Nucleus accumbens (tissue), 56 donors: Measurements from ENCODE around the gene POLG.

Experiments
- DNase-seq, 56 donors: peaks; one replicate each; lab custom pipeline; 2025; lab: John Stamatoyannopoulos, UW

The POLG gene

DNA sequence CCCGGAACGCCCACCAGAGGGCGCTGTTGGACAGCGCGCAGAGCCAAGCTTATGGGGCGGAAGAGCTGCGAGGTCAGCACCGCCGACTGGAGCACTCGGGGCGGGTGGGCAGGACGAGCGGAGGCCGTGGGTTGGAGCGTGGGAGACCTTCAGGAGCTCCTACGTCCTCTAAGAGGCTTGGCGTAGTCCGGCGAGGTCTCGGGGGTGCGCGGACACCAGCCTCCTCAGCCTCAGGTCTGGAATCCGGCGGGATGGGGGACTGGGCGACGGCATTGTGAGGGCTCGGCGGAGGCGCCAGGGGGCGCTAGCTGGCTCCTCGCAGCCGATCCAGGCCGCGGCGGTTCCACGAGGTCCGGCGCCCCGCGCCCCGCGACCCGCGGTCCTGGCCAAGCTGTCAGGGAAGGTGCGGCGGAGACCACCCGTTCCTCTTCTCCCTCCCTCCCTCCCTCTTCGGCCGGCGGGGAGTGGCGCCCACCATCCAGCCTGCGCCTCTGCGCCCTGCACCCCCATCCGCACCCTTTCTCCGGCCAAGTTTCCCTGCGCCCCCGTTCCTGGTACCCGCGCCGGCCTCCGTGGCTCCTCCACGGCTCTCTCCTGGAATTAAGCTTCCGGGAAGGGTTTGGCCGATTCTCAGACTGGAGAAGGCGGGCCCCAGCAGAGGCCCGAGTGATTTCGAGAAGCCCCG is 24.3 kb upstream of the POLG start:
- peak in 51 of 56 donors; percentile 31 to 91 (median 77) for DNase-seq

DNA sequence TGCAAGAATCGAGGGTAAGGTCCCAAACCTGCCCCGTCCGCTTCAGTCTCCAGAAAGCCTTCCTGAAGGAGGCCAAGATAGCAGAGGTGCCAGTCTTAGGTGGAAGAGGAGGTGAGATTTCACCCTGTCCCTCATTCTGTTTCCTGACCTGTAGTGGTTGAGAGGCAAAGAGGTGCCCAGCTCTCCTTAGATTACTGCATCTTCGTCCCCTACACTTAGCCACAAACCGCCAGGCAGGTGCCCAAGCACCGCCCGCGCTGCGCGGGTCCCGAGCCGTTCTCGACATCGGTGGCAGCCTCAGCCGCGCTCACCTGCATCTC is 23.8 kb upstream of the POLG start:
- DNase-seq, result no peak

DNA sequence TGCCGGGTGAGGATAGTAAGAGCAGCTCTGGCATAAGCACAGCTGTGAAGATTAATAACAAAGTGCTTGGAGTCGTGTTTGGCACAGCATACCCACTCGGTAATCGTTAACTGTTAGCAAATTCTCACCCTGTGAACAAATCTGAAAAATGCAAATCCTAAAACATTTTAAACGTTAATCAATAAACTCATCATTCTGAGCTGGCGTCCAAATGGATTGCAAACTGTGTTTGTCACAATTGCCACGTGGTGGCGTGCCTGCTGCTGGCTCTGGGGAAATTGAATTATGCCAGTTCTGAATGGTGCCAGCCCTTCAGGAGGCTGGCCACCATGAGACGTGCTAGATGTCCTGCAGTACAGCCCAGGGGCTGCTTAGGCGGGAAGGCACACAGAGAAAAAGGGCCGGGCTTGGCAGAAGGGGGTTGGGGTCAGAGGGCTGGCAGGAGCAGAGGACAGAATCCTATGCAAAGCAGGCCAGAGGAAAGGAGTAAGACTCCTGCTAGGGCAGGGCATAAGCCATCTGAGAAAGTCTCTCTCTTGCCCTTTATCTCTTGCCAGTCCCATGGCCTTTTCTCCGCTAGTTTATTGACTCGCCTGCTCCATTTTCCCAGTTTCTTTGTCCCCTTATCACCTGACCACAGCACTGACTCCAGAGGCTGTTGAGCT is 22.1 kb upstream of the POLG start:
- peak in 22 of 56 donors; percentile 13 to 72 (median 35) for DNase-seq

DNA sequence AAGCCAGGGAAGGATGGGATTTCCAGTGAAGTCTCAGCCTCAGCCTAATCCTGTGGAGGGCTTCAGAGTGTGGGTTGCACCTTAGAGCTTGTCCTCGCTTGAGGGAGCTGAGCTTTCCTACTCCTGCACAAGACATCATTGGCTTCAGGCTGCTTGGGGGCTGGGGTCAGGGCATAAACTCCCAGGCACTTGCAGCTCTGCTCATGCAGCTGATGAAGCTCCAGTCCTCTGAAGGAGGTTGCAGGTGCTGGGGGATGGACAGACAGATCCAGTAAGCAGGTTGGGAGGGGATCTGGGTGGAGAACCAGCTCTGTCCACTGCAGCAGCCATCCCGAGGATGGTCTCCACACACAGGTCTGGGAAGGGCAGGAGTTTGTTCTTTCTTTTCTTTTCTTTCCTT is 19.4 kb upstream of the POLG start:
- DNase-seq, result no peak

DNA sequence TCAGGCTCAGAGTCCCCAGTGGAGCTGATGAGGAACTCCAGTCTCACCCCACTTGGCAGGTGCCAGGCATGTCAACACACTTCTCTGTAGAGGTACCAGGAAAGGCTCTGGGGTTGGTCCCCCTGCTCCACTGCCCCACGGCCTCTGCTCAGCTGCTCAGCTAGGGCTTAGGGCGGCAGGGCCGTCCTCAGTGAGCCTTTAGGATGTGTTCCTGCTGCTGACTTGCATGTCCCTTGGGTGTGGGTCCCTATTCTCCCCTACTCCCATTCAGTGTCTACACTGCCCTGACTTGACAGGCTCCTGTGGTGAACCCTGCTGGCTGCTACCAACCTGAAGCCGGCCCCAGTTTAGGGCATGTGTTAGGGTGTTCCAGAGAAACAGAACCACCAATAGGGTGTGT is 17.9 kb upstream of the POLG start:
- DNase-seq, result no peak

DNA sequence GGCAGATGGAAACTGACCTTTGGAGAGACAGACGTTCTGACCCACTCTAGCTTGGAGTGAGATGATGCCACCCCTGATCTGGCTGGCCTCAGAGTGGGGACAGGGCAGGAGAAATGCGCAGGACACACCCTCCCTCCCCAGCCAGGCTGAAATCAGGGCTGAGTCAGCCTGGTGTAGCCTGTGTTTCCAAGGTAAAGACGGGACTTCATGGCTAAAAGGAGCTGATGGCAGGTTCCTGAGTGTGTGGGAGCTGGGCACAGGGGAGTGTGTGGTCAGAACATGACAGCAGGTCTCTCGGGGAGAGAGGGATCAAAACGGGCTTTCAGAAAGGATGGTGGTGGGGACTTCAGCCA is 14.6 kb upstream of the POLG start:
- peak in 9 of 56 donors; percentile 38 to 79 (median 62) for DNase-seq

DNA sequence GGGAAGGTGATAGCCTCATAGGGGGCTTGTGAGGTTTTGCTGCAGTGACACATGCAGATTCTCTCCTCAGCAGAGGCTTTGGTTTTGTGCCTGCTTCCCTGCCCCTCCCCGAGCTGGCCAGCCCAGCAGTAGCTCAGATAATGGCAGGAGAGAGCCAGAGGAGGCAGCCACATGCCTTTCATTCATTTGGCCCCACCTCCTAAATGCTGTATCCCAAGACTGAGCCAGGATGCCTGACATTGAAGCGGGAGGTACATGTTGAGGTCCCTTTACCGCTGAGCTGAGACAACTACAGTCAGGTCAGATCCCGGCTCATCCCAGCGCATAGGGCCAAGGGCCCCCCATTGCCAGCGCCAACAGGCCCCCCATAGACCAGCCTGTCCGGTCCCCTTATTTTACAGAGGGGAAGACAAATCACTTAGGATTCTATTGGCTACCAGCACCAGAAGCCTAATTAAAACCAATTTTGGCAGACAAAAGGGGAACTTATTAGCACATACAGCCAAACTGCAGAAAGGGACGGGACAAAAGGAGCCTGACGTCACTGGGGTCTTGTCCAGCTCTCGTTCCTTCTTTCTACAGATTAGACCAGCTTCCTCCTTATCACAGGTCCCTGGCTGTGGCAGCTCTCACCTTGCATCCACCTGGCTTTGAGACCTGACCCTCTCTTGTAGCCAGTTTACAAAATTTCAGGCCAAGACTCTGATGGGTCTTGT is 12.1 kb upstream of the POLG start:
- DNase-seq, result no peak

DNA sequence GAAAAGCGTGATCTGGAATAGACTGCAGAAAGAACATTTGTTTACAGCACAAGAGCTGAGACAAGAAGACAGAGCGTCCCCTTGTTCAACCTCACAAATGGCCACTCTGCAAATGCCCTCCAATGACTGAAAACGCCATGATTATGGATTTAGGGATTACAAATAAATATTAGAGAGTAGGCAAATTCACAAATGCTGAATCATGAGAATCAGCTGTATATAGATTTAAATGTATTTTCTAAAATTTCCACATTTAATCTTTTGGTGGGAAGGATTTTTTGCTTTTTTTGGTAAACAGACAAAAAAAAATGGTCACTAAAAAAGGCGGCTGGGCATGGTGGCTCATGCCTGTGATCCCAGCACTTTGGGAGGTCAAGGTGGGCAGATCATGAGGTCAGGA is 10.6 kb upstream of the POLG start:
- DNase-seq, result no peak

DNA sequence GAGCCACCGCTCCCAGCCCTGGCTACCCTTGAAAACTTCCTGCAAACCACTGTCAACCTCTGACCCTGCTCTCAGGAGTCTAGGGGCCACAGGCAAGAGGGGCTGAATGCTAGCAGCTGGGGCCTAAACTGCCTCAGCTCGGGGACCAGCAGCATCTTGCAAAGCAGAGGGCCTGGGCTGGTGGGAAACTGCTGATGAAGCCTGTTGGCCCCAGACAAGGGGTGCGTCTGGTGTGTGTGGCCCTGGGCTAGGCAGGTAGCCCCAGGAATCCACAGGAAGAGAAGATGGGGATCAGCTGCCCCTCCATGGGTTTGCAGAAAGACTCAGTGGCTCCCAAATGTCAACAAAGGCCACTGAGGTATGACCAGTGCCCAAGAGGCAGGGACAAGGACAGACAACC is 8.2 kb upstream of the POLG start:
- DNase-seq, result no peak

DNA sequence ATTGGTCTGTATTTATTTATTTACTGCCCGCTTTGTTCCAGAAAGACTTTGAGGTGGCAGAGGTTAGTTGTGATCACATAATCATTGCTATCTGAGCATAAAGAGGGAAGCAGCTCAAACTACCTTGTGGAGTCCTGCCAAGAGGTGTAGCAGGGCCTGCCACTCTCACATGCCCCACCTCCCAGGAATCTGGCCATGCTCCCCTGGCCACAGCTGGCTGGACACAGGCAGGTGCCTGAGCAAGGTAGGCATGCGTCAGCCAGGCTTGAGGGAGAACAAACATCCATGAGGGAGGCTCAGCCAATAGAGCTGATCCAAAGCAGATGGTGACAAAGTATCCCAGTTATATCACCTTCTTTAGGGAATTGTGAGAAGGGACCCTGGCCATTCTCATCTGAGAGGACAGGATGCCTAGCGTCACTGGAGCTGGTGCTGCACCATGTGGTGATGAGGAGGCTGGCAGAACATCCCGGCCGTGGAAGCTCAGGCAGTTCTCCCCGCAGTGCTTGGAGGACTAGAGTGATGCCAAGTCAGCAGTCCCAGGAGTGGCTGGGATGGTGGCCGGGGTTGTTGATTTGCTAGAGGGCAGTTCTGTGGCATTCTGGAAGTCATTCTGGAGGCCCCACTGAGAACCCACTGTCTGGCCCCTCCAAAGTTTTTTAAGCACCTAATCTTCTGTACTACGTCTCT is 6.8 kb upstream of the POLG start:
- DNase-seq, result peak in 1 of 56 donors; percentile 6

DNA sequence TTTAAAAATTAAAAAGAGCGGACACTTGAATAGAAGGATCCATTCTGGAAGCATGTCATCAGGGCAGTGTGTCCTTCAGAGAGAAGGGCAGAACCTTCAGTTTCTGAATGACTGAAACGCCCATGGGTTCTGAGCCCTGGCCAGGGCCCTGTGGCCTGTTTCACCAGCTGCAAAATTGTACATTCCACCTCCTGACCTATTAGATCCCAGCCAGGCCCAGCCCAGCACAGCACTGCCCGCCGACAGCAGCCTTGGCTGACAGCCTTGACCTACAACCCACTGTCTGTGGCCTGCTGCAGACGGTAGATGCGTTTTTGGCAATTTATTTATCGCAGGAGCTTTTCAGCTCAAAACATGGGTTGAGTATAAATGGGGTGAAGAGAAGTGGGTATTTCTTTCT is 5.9 kb upstream of the POLG start:
- no peak for DNase-seq

DNA sequence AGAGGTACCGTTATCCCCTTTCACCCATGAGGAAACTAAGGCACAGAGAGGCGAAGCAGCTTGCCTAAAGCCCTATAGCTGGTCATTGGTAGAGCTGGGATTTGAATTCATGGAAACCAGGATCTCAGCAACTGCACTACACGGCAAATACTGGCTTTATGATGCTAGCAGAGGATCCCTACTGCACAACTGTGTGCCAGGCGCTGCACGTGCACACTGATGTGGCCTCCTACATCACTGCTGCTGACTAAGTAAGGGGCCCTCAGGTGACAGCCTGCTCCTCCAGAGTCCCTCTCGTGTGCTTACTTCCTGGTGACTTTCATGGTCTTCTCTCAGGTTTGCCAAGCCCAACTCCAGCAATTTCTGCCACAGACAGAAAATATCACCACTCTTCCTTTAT is 3.4 kb upstream of the POLG start:
- DNase-seq, result no peak

DNA sequence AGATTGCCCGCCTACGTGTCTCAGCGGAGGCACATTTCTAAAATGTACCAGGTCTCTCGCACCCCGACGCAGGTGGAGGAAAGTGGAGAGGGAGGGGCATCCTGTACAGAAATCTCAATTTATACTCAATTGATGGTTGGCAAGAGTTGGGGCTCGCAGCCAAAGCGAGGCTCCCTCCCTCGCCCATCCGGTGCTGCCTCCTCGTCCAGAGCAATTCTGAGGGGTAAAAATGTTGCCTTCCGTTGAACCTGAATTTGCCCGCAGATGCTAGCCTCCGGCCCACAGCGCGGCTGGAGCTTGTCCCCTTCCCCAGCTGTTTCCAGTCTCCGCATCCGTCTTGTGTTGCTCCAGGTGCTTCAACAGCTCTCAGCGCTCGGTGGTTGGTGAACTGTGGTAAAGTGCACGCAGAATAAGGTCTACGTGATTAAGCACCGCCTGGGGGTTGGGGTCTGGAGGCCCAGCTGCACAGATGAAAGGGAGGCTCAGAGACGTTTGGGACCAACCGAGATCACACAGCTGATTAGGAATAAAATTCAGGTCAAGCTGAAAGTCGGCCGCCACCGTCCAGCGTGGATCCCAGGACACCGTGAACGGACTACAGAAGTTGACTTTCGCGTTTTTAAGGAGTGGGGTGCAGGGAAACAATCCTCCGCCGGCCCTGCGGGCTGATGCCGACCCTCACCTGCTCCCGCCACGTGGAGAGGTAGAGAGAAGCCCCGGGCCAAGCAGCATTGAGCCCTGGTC is 846 bp upstream of the POLG start:
- DNase-seq, result peak in 14 of 56 donors; percentile 43 to 91 (median 68)

DNA sequence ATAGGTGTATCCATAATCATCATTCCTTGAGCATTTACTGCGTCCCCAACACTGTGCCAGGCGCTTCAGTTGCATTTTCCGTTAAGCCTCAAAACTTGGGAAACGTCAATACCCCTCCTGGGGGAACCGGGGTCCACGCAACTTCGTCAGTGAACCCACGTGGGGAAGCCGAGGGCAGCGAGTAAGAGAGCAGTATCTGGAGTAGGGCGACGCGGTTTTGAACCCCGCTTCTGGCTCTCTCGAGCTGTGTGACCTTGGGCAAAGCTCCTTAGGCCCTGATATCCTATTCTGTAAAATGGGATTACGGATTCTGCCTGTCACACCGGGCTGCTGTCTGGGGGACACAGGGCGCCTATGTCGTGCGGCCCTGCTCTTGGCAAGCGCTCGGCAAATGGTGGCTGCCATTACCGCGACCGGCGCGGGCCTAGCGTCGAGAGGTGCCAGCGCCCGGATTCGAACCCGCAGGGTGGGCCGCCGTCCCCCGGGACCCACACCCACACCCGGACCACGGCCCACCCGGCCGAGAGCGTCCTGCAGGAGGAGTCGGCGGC is 590 bp downstream of the POLG start:
- DNase-seq, result peak in 2 of 56 donors; percentile 47 to 64

DNA sequence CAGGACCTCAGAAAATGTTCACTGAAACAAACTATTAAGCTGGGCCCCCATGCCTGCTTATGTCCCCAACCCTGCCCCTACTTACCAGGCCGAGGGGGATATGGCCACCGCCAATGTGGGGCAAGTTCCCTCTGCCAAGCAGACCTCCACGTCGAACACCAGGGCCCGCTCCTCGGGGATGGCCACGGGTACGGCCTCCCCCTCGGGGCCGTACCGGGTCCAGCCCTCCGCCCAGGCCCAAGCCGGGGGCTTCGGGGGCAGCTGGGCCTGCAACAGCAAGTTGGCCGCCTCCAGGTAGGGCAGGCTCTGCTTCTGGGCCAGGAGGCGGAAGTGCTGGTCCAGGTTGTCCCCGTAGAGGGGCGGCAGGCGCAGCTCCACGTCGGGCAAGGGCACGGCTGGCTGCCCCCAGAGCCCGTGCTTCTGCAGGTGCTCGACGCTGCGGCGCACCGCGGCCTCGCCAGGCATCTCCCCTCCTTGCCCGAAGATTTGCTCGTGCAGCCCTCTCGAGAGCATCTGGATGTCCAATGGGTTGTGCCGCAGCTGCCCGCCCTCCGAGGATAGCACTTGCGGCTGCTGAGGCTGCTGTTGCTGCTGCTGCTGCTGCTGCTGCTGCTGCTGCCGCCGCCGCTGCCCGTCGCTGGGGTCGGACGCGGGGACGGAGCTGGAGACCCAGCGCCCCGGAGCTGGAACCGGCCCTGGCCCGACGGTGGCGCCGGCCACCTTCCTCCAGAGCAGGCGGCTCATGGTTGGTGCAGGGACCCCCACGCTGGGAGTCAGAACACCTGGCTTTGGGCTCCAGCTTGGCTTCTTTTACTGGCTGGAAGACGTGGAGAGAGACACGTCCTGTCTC is 1.4 kb downstream of the POLG start:
- no peak for DNase-seq

DNA sequence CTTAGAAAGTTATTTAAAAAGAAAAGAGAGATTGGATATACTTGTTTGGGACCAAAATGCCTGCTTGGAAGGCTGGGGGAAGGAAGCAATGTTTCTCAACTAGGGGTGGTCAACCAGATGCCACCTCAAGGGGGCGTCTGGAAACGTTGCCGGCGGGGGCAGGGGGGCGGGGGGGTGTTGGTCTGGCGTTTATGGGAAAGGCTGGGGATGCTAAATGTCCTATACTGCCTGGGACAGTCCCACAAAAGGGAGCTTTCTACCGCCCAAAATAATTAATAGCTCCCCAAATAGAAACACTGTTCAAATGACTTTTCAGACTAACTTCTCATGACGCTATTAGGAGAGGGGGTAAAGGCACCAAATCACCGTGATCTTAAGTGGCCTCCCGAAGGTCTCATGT is 2.2 kb downstream of the POLG start:
- DNase-seq, result no peak

DNA sequence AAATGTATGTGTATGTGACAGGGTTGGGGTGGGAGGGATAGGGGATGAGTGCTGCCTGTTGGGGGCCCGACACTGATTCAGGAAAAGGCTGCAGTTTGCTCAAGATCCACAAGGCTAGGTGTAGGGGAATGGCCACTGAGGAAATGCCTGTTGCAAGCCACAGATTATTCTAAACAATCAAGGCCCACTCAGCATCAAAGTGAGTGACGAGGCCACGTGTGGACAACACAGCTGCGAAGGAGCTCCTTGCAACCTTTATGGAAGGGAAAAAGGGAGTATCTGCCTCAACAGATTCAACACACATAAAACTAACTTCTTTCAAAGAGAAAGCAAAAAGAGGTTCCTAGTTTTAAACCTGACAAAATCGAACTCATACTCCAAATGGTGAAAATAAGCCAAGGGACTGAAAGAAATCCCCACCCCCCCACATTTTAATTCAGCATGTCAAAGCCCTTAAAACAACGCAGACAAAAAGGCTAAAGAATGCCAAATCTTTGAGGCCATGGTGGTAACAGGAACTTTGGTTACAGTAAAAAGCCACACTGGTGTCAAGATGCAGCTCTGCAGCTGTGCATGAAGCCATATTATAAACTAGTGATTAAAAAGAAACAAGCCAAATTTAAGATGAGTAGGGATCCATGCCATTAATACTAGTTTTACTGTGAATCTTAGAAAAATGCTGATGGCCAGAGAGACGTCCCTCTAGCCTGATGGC is 3.6 kb downstream of the POLG start:
- peak in 1 of 56 donors; percentile 9 for DNase-seq

DNA sequence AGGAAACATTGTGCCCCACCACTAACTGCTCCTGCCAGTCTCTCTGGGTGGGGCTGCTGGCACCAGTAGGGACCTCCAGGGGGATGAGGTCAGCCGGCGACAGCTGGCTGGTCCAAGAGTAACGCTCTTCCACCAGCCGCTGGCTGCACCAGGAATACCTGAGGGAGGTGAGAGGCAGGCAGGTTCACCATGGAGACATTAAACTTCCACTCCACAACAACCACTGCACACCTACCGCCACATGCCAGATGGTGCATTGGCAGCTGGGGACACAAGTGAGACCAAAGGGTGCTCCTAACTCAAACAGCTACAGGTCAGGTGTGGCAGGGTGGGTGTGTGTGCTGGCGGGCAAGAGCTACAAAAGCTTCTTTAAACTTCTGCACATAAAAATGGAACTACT is 4.5 kb downstream of the POLG start:
- DNase-seq, result no peak
